DND-41 (cell line): ENCODE results near the gene ZSWIM4.

Experiments used
- ATAC-seq: fragments of 200-7000 bp; cut with Tn5 transposase; 3 replicates; pipeline ENCODE4 v1.9.1; 2021; ENCODE audit warnings: low read depth; ENCODE audit not compliant: insufficient read depth
- DNase-seq: peaks from one replicate; pipeline ENCODE4 v3.0.0-alpha.2; 2020
- H2AFZ ChIP-seq: 2 replicates; pipeline ENCODE4 v1.6.0; 2012; ENCODE audit warnings: low read depth, low read length
- H3K27ac ChIP-seq: 2 replicates; pipeline ENCODE4 v1.5.1; 2012; ENCODE audit warnings: low read length, inconsistent platforms
- H3K27me3 ChIP-seq: fragments of 200-600 bp; sonication (generic); 2 replicates; pipeline ENCODE4 v1.6.0; 2012; ENCODE audit warnings: low read length, mild to moderate bottlenecking, inconsistent platforms; ENCODE audit not compliant: insufficient read depth, poor library complexity
- H3K36me3 ChIP-seq: 2 replicates; pipeline ENCODE4 v1.5.1; 2012; ENCODE audit warnings: low read length, inconsistent platforms; ENCODE audit not compliant: insufficient read depth
- H3K4me1 ChIP-seq: 2 replicates; pipeline ENCODE4 v1.5.1; 2012; ENCODE audit warnings: mild to moderate bottlenecking, low read length; ENCODE audit not compliant: insufficient read depth
- H3K4me2 ChIP-seq: 2 replicates; pipeline ENCODE4 v1.6.0; 2012; ENCODE audit warnings: mild to moderate bottlenecking, moderate library complexity, low read length, inconsistent platforms; ENCODE audit not compliant: insufficient read depth
- H3K4me3 ChIP-seq, 2 experiments: fragments of 200-600 bp in 1 of 2; shearing (Covaris generic) in 1 of 2; 2 replicates each; pipeline ENCODE4 v1.5.1; 2012 to 2016; ENCODE audit warnings: inconsistent platforms in 2 of 2, low read length in 2 of 2, mild to moderate bottlenecking in 2 of 2, low read depth in 1 of 2, moderate library complexity in 1 of 2
- H3K79me2 ChIP-seq: 2 replicates; pipeline ENCODE4 v1.6.0; 2012; ENCODE audit warnings: low read length, inconsistent platforms; ENCODE audit not compliant: insufficient read depth
- H3K9ac ChIP-seq: 2 replicates; pipeline ENCODE4 v1.6.0; 2012; ENCODE audit warnings: low read depth, mild to moderate bottlenecking, inconsistent platforms, low read length, moderate library complexity
- H3K9me3 ChIP-seq: 2 replicates; pipeline ENCODE4 v1.5.1; 2012; ENCODE audit warnings: low read length, moderate library complexity, mild to moderate bottlenecking, inconsistent platforms; ENCODE audit not compliant: insufficient read depth, severe bottlenecking
- H4K20me1 ChIP-seq: 2 replicates; pipeline ENCODE4 v1.6.0; 2012; ENCODE audit warnings: low read length; ENCODE audit not compliant: insufficient read depth
- CTCF ChIP-seq: IDR thresholded peaks from 2 replicates; pipeline ENCODE4 v1.5.1; 2012; ENCODE audit warnings: borderline replicate concordance, low read length, moderate library complexity, mild to moderate bottlenecking; ENCODE audit not compliant: poor library complexity, severe bottlenecking; ENCODE audit errors: extremely low read depth
- EZH2 ChIP-seq: IDR thresholded peaks from 3 replicates; pipeline ENCODE4 v1.6.1; 2012; ENCODE audit warnings: borderline replicate concordance, low read depth, mild to moderate bottlenecking, moderate library complexity, low read length, inconsistent platforms; ENCODE audit not compliant: severe bottlenecking

The ZSWIM4 gene

GRCh38 chr19:13869281-13869680 is 74.0 kb downstream of the ZSWIM4 start:
- Histone ChIP-seq H3K27me3 (peaks cover 5% of the 10 kb centered on the region), H2AFZ (no peak overlapping the region), H4K20me1 (peaks cover 19% of the 10 kb centered on the region; the same call in 1 of the 2 replicates), H3K79me2 (peaks cover 59% of the 10 kb centered on the region), H3K36me3 (peaks cover 12% of the 10 kb centered on the region), H3K4me2 (no peak overlapping the region), H3K4me1 (peaks cover 23% of the 10 kb centered on the region), H3K9me3 (no peaks in the 10 kb centered on the region), H3K4me3 (no peak overlapping the region), H3K9ac (no peak overlapping the region), H3K27ac (no peak overlapping the region)
- no peak for DNase-seq
- TF ChIP-seq CTCF = no peak
- TF ChIP-seq EZH2 = no peak
- no peak for ATAC-seq

- Histone ChIP-seq H4K20me1 (peaks cover 28% of the 10 kb centered on the region; the same call in 1 of the 2 replicates), H2AFZ (no peak overlapping the region), H3K27me3 (no peaks in the 10 kb centered on the region), H3K27ac (no peak overlapping the region), H3K4me1 (peaks cover 17% of the 10 kb centered on the region), H3K4me3 (no peak overlapping the region), H3K9me3 (no peaks in the 10 kb centered on the region), H3K79me2 (peaks cover 65% of the 10 kb centered on the region), H3K9ac (no peak overlapping the region), H3K36me3 (peaks cover 16% of the 10 kb centered on the region), H3K4me2 (no peak overlapping the region)
- TF ChIP-seq EZH2 (no peak), CTCF (no peak)
- DNase-seq (no peak), ATAC-seq (no peak)
These were observed 75.6 kb downstream of the ZSWIM4 start for GRCh38 chr19:13870873-13871272.

GRCh38 chr19:13872339-13872694 is 77.1 kb downstream of the ZSWIM4 start:
- H3K4me3 ChIP-seq = no peak overlapping the region
- H3K4me1 ChIP-seq = peaks cover 9% of the 10 kb centered on the region; the same call in 1 of the 2 replicates
- DNase-seq (no peak), ATAC-seq (no peak)
- H2AFZ ChIP-seq = no peak overlapping the region
- H3K9me3 ChIP-seq = no peaks in the 10 kb centered on the region
- H4K20me1 ChIP-seq = peaks cover 24% of the 10 kb centered on the region; the same call in 1 of the 2 replicates
- H3K27ac ChIP-seq = no peak overlapping the region
- TF ChIP-seq CTCF (no peak), EZH2 (no peak)
- H3K4me2 ChIP-seq = no peak overlapping the region
- H3K27me3 ChIP-seq = no peaks in the 10 kb centered on the region
- H3K9ac ChIP-seq = no peak overlapping the region
- peaks cover 51% of the 10 kb centered on the region for H3K79me2 ChIP-seq
- peaks cover 16% of the 10 kb centered on the region for H3K36me3 ChIP-seq
